Measurements from ENCODE around the gene SPRED3. TPM values are rescaled to one million over a fixed set of nuclear protein-coding genes. Genes with fewer than 3 reads are reported as not detected.

The SPRED3 gene
- total and polyA plus RNA-seq, 2 of the 8 experiments (the other 6 are each of a cell fraction or from before 2014, with no cell fraction given) = 8.1 to 10.3 TPM

DNA sequence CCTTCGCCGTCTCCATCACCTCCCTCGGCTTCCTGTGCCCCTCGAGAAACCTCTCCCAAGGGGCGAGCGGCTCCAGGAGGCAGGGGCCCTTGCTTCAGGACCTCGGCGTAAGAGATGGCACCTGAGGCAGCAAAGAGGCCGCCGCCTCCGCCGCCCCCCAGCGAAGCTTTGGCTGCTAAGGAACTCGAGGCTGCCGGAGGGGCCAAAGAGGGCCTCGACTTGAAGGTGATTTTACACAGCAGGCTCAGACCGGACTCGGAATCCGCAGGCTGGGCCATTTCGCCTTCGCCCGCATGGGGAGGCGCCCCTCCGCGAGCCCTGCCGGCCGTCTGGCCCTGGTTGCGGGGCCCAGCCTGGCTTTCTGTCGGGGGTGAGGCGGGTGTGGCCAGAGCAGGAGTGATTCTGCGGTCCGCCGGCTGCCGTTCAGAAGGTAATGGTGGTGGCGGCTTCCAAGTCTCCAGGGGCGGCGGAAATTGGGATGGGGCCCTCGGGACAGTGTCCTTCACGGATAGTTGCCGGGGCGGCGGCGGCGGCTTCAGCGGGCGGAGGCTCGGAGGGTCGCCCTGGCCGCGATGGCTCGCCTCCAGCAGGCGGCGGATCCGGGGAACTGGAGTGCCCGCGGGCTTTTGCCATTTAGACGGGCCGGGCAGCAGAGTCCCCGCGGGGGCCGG is 2.1 kb upstream of the SPRED3 start (continued):
- no peak for TF ChIP-seq POU5F1 (IDR thresholded peaks at IDR 0.05; ENCODE audit: low read depth, low read length)
